GM23338 (cell line): Measurements from ENCODE around the gene DPEP2NB. TPM values are rescaled to one million over a fixed set of nuclear protein-coding genes. Genes with fewer than 3 reads are reported as not detected.

Source experiments
- ATAC-seq: fragments of 200-7000 bp; cut with Tn5 transposase; 3 replicates; pipeline ENCODE4 v1.9.1; 2020
- DNase-seq: peaks from one replicate; pipeline ENCODE4 v3.0.0-alpha.2; 2015; ENCODE audit warnings: low spot score
- H2AFZ ChIP-seq: fragments of 200-600 bp; sonication (generic); 2 replicates; pipeline ENCODE4 v1.8.0; 2016; ENCODE audit warnings: antibody characterized with exemption, mild to moderate bottlenecking, moderate library complexity
- H3F3A ChIP-seq: fragments of 200-600 bp; sonication (generic); replicated peaks from 2 replicates; pipeline ENCODE4 v1.8.0; 2017; ENCODE audit warnings: antibody characterized with exemption, mixed run types, low read depth
- H3K27ac ChIP-seq: fragments of 200-600 bp; sonication (generic); 2 replicates; pipeline ENCODE4 v1.6.1; 2016; ENCODE audit warnings: low read depth
- H3K27me3 ChIP-seq: fragments of 200-600 bp; sonication (generic); 2 replicates; pipeline ENCODE4 v1.8.0; 2016; ENCODE audit warnings: mild to moderate bottlenecking, mixed run types, moderate library complexity; ENCODE audit not compliant: insufficient read depth
- H3K36me3 ChIP-seq: fragments of 200-600 bp; sonication (generic); 2 replicates; pipeline ENCODE4 v1.8.0; 2016; ENCODE audit warnings: mild to moderate bottlenecking; ENCODE audit not compliant: insufficient read depth
- H3K4me1 ChIP-seq: fragments of 200-600 bp; sonication (generic); 2 replicates; pipeline ENCODE4 v1.8.0; 2016; ENCODE audit warnings: mild to moderate bottlenecking, moderate library complexity; ENCODE audit not compliant: insufficient read depth
- H3K4me2 ChIP-seq: fragments of 200-600 bp; sonication (generic); 2 replicates; pipeline ENCODE4 v1.7.1; 2017; ENCODE audit warnings: mixed run types
- H3K4me3 ChIP-seq: fragments of 200-600 bp; sonication (generic); 2 replicates; pipeline ENCODE4 v1.6.1; 2016; ENCODE audit warnings: mixed run types
- H3K79me2 ChIP-seq: fragments of 200-600 bp; sonication (generic); replicated peaks from 2 replicates; pipeline ENCODE4 v1.8.0; 2017; ENCODE audit warnings: mild to moderate bottlenecking; ENCODE audit not compliant: insufficient read depth
- H3K9me2 ChIP-seq: fragments of 200-600 bp; sonication (generic); 2 replicates; pipeline ENCODE4 v1.8.0; 2017; ENCODE audit not compliant: insufficient read depth
- H4K20me1 ChIP-seq: fragments of 200-600 bp; sonication (generic); replicated peaks from 2 replicates; pipeline ENCODE4 v1.8.0; 2017; ENCODE audit warnings: mild to moderate bottlenecking; ENCODE audit not compliant: insufficient read depth
- H3K27ac Mint-ChIP-seq: 2 replicates; pipeline ENCODE4 v1.8.0; 2020; ENCODE audit warnings: inconsistent platforms, mild to moderate bottlenecking, moderate library complexity, mixed read lengths
- H3K27me3 Mint-ChIP-seq: 3 replicates; pipeline ENCODE4 v1.8.0; 2022; ENCODE audit warnings: low read depth, mild to moderate bottlenecking, moderate library complexity, mixed read lengths, inconsistent platforms; ENCODE audit not compliant: insufficient read depth, poor library complexity
- H3K36me3 Mint-ChIP-seq: 3 replicates; pipeline ENCODE4 v1.8.0; 2021; ENCODE audit warnings: low read depth, mild to moderate bottlenecking, inconsistent platforms, moderate library complexity, mixed read lengths
- H3K4me1 Mint-ChIP-seq: 3 replicates; pipeline ENCODE4 v1.8.0; 2020; ENCODE audit warnings: mild to moderate bottlenecking, inconsistent platforms, mixed read lengths
- H3K4me3 Mint-ChIP-seq: 3 replicates; pipeline ENCODE4 v1.8.0; 2021; ENCODE audit warnings: moderate library complexity, mild to moderate bottlenecking, inconsistent platforms, mixed read lengths
- H3K9me3 Mint-ChIP-seq: 3 replicates; pipeline ENCODE4 v1.8.0; 2020; ENCODE audit warnings: moderate library complexity, mild to moderate bottlenecking, inconsistent platforms, mixed read lengths
- CREB1 ChIP-seq: fragments of 250-450 bp; sonication (Bioruptor Pico); IDR thresholded peaks from 2 replicates; pipeline ENCODE4 v1.5.0; 2020; ENCODE audit warnings: low read depth, mild to moderate bottlenecking, moderate library complexity
- CTCF ChIP-seq, 2 experiments: fragments of 200-600 bp in 1 of 2; sonication (generic) in 1 of 2; conservative IDR thresholded peaks; 2 replicates each; pipeline versions ENCODE4 v1.5.1 to v1.6.1; 2016 to 2017; ENCODE audit warnings: antibody characterized with exemption in 2 of 2, low read depth in 2 of 2, mild to moderate bottlenecking in 2 of 2, moderate library complexity in 1 of 2
- ETS1 ChIP-seq: IDR thresholded peaks from 2 replicates; pipeline ENCODE4 v1.6.1; 2016; ENCODE audit warnings: antibody characterized with exemption
- EZH2 ChIP-seq: fragments of 200-600 bp; sonication (generic); IDR thresholded peaks from one replicate; pipeline ENCODE4 v1.8.0; 2017; ENCODE audit warnings: antibody characterized with exemption, mild to moderate bottlenecking, low read depth; ENCODE audit not compliant: unreplicated experiment
- EZH2phosphoT487 ChIP-seq: fragments of 200-600 bp; sonication (generic); IDR thresholded peaks from one replicate; pipeline ENCODE4 v1.8.1; 2018; ENCODE audit warnings: antibody characterized with exemption; ENCODE audit not compliant: unreplicated experiment
- JUNB ChIP-seq: IDR thresholded peaks from one replicate; pipeline ENCODE4 v1.6.1; 2016; ENCODE audit warnings: antibody characterized with exemption; ENCODE audit not compliant: unreplicated experiment
- NANOG ChIP-seq: IDR thresholded peaks from 2 replicates; pipeline ENCODE4 v1.6.1; 2016; ENCODE audit warnings: antibody characterized with exemption, borderline replicate concordance
- POLR2AphosphoS5 ChIP-seq: IDR thresholded peaks from 2 replicates; pipeline ENCODE4 v1.6.1; 2016; ENCODE audit warnings: antibody characterized with exemption, low read depth
- REST ChIP-seq: IDR thresholded peaks from one replicate; pipeline ENCODE4 v1.6.1; 2018; ENCODE audit warnings: antibody characterized with exemption; ENCODE audit not compliant: unreplicated experiment
- STAT1 ChIP-seq: IDR thresholded peaks from one replicate; pipeline ENCODE4 v1.6.1; 2016; ENCODE audit warnings: antibody characterized with exemption; ENCODE audit not compliant: unreplicated experiment
- ZNF114 ChIP-seq: fragments of 250-450 bp; sonication (Bioruptor Pico); IDR thresholded peaks from 2 replicates; pipeline ENCODE4 v1.5.0; 2020; ENCODE audit warnings: mild to moderate bottlenecking, moderate library complexity
- ZNF331 ChIP-seq: fragments of 250-450 bp; sonication (Bioruptor Pico); IDR thresholded peaks from 2 replicates; pipeline ENCODE4 v1.5.0; 2020; ENCODE audit warnings: low read depth, mild to moderate bottlenecking, moderate library complexity
- ZNF462 ChIP-seq: fragments of 250-450 bp; sonication (Bioruptor Pico); IDR thresholded peaks from 2 replicates; pipeline ENCODE4 v1.5.0; 2020; ENCODE audit warnings: mild to moderate bottlenecking, moderate library complexity
- polyA plus RNA-seq: library from polyadenylated mRNA; unstranded; fragments of >200 nt; fragmentation: Nextera tagmentation; extraction: Ambion mirVana; gene quantifications from 2 replicates; pipeline ENCODE4 v1.2.1, GENCODE V29; 2016
- total RNA-seq: library from RNA; depleted of rRNA; stranded (reverse); fragments of >200 nt; shearing (Covaris generic); gene quantifications from 2 replicates; pipeline ENCODE4 v1.2.3, GENCODE V29; 2014

DPEP2NB gene
- total and polyA plus RNA-seq, 2 experiments from 2014 or later = not detected

GRCh38 chr16:68003031-68003430 is 12.7 kb downstream of the DPEP2NB start:
- Histone ChIP-seq H3K36me3 (no peaks in the 10 kb centered on the region), H3K27ac (no peak overlapping the region), H3K9me2 (0 out of 2 replicates have a peak, but pooled peaks cover 2% of the 10 kb centered on the region), H3K79me2 (no peaks in the 10 kb centered on the region), H2AFZ (no peak overlapping the region), H3K4me2 (no peak overlapping the region), H3F3A (0 out of 2 replicates have a peak, but pooled peaks cover 3% of the 10 kb centered on the region), H3K4me3 (no peak overlapping the region), H3K27me3 (no peaks in the 10 kb centered on the region), H3K4me1 (no peaks in the 10 kb centered on the region), H4K20me1 (no peaks in the 10 kb centered on the region)
- Mint-ChIP-seq H3K36me3 (no peaks in the 10 kb centered on the region), H3K4me3 (no peak overlapping the region), H3K4me1 (peaks cover 8% of the 10 kb centered on the region; the same call in 2 of the 3 replicates), H3K9me3 (no peaks in the 10 kb centered on the region), H3K27ac (0 out of 2 replicates have a peak overlapping the region, but pooled peaks have one; percentile 26), H3K27me3 (peaks cover 4% of the 10 kb centered on the region)
- ATAC-seq (no peak), DNase-seq (no peak)
- no peak for TF ChIP-seq CTCF (conservative IDR thresholded peaks at IDR 0.05; ENCODE audit: low read depth in 2 of 2)
- no peak for TF ChIP-seq EZH2
- TF ChIP-seq REST = no peak
- no peak for TF ChIP-seq EZH2phosphoT487
- no peak for TF ChIP-seq ZNF114 (CRISPR knock-in tag)
- no peak for TF ChIP-seq ZNF331 (CRISPR knock-in tag)
- TF ChIP-seq STAT1 = no peak
- TF ChIP-seq POLR2AphosphoS5 = no peak
- no peak for TF ChIP-seq CREB1 (CRISPR knock-in tag)
- TF ChIP-seq JUNB = no peak
- no peak for TF ChIP-seq NANOG
- no peak for TF ChIP-seq ETS1
- no peak for TF ChIP-seq ZNF462 (CRISPR knock-in tag)
